K562 (cell line): ENCODE data around the gene MARCHF5. TPM values are rescaled to one million over a fixed set of nuclear protein-coding genes. Genes with fewer than 3 reads are reported as not detected.

Source experiments
- ATAC-seq: fragments of 200-7000 bp; cut with Tn5 transposase; 3 replicates; pipeline ENCODE4 v1.9.1; 2020; ENCODE audit warnings: moderate library complexity
- BruUV-seq: library from RNA; stranded (reverse); fragments of 400-500 nt; replicated peaks from 2 replicates; lab custom pipeline; 2021; lab: Mats Ljungman, UMichigan
- CTCF ChIA-PET: fragments of 300-600 bp; formaldehyde crosslinking; extraction: SDS; loops from one replicate; lab custom pipeline; 2021; ENCODE audit warnings: low intra/inter-chr PET ratio; lab: Yijun Ruan, JAX
- POLR2A ChIA-PET: fragments of 300-600, 350-650 bp; sonication (Branson Sonifier 250); formaldehyde crosslinking; extraction: SDS; loops from one replicate; lab custom pipeline; 2021; ENCODE audit warnings: antibody characterized with exemption, inconsistent platforms; lab: Yijun Ruan, JAX
- DNase-seq, 4 experiments: peaks; one replicate each; pipeline versions ENCODE4 v3.0.0 to v3.0.0-alpha.2; 2011 to 2018; ENCODE audit warnings: low spot score in 3 of 4, mixed read lengths in 3 of 4; ENCODE audit errors: extremely low read depth in 1 of 4
- FAIRE-seq: peaks from 2 replicates; lab custom pipeline; 2011; peaks lifted over from hg19 to GRCh38; lab: Jason Lieb, UNC
- H2AFZ ChIP-seq: 2 replicates; pipeline ENCODE4 v1.6.0; 2011; ENCODE audit warnings: low read depth, low read length, control low read depth, inconsistent platforms
- H3K27ac ChIP-seq: fragments of 200-600 bp; 3 replicates; pipeline ENCODE4 v1.8.0; 2011; ENCODE audit warnings: low read depth, mild to moderate bottlenecking, control low read depth, inconsistent platforms, low read length, moderate library complexity, mixed read lengths; ENCODE audit errors: extremely low read depth
- H3K27me3 ChIP-seq, 2 experiments: fragments of 300-600 bp in 1 of 2; 2 replicates in 1 of 2; 3 replicates in 1 of 2; pipeline versions ENCODE4 v1.6.0 to v1.8.0; 2011; ENCODE audit warnings: inconsistent platforms in 2 of 2, low read length in 2 of 2, mild to moderate bottlenecking in 1 of 2, mixed read lengths in 1 of 2, moderate library complexity in 1 of 2; ENCODE audit not compliant: control insufficient read depth in 2 of 2, insufficient read depth in 2 of 2
- H3K36me3 ChIP-seq: fragments of 300-600 bp; 3 replicates; pipeline ENCODE4 v1.8.0; 2011; ENCODE audit warnings: mild to moderate bottlenecking, low read length, inconsistent platforms; ENCODE audit not compliant: control insufficient read depth, insufficient read depth
- H3K4me1 ChIP-seq, 2 experiments: fragments of 200-600 bp in 1 of 2; replicated peaks in 1 of 2; 2 replicates in 1 of 2; 3 replicates in 1 of 2; pipeline versions ENCODE4 v1.5.1 to v1.8.0; 2011; ENCODE audit warnings: inconsistent platforms in 2 of 2, low read length in 2 of 2, mild to moderate bottlenecking in 1 of 2, mixed read lengths in 1 of 2, moderate library complexity in 1 of 2; ENCODE audit not compliant: control insufficient read depth in 2 of 2, insufficient read depth in 2 of 2
- H3K4me2 ChIP-seq: 2 replicates; pipeline ENCODE4 v1.6.1; 2011; ENCODE audit warnings: low read length, control low read depth, inconsistent platforms, mixed read lengths; ENCODE audit not compliant: insufficient read depth
- H3K4me3 ChIP-seq: fragments of 200-600 bp; sonication (generic), shearing (Covaris generic); 2 replicates; pipeline ENCODE4 v1.5.1; 2016; ENCODE audit warnings: control low read depth, inconsistent platforms
- H3K79me2 ChIP-seq: fragments of 200-600 bp; 3 replicates; pipeline ENCODE4 v1.8.0; 2011; ENCODE audit warnings: low read length, inconsistent platforms; ENCODE audit not compliant: control insufficient read depth, insufficient read depth
- H3K9ac ChIP-seq, 2 experiments: 2 replicates each; pipeline versions ENCODE4 v1.6.0 to v1.6.1; 2011; ENCODE audit warnings: low read depth in 2 of 2, low read length in 2 of 2, control low read depth in 1 of 2, inconsistent platforms in 1 of 2, mild to moderate bottlenecking in 1 of 2, mixed read lengths in 1 of 2; ENCODE audit not compliant: insufficient read depth in 1 of 2
- H3K9me1 ChIP-seq: one replicate; pipeline ENCODE4 v1.6.0; 2011; ENCODE audit warnings: inconsistent platforms, mild to moderate bottlenecking, low read length, moderate library complexity; ENCODE audit not compliant: control insufficient read depth, insufficient read depth
- H3K9me3 ChIP-seq: replicated peaks from 2 replicates; pipeline ENCODE4 v1.5.1; 2011; ENCODE audit warnings: low read depth, low read length, inconsistent platforms; ENCODE audit not compliant: control insufficient read depth, insufficient read depth
- H4K20me1 ChIP-seq: replicated peaks from 2 replicates; pipeline ENCODE4 v1.6.1; 2011; ENCODE audit warnings: low read length, inconsistent platforms, mixed read lengths; ENCODE audit not compliant: control insufficient read depth, insufficient read depth
- FOXA3 ChIP-seq, 2 experiments: fragments of 450-650 bp in 1 of 2; sonication (generic) in 1 of 2; formaldehyde crosslinking; IDR thresholded peaks in 1 of 2; conservative IDR thresholded peaks in 1 of 2; 2 replicates each; pipeline versions ENCODE4 v1.4.0 to v1.8.0; 2020 to 2022; ENCODE audit warnings: mild to moderate bottlenecking in 2 of 2, missing genetic modification reagents in 1 of 2
- HNRNPK ChIP-seq: fragments of 200-400 bp; formaldehyde crosslinking; IDR thresholded peaks from one replicate; pipeline ENCODE4 v1.6.1; 2018; ENCODE audit warnings: mild to moderate bottlenecking, low read depth, low read length; ENCODE audit not compliant: poor library complexity, severe bottlenecking
- POLR2G ChIP-seq: fragments of 200-400 bp; formaldehyde crosslinking; IDR thresholded peaks from 2 replicates; pipeline ENCODE4 v1.6.1; 2017; ENCODE audit warnings: low read depth, mild to moderate bottlenecking, antibody characterized with exemption, low read length, moderate library complexity
- PTBP1 ChIP-seq: fragments of 200-400 bp; formaldehyde crosslinking; IDR thresholded peaks from 2 replicates; pipeline ENCODE4 v1.6.1; 2017; ENCODE audit warnings: low read depth, low read length
- SMAD3 ChIP-seq: fragments of 450-650 bp; formaldehyde crosslinking; conservative IDR thresholded peaks from 2 replicates; pipeline ENCODE4 v1.4.0; 2020; ENCODE audit warnings: mild to moderate bottlenecking
- SMARCA4 ChIP-seq: fragments of 450-650 bp; IDR thresholded peaks from 2 replicates; pipeline ENCODE4 v1.6.1; 2016
- SRSF3 ChIP-seq: fragments of 200-400 bp; formaldehyde crosslinking; IDR thresholded peaks from 2 replicates; pipeline ENCODE4 v1.6.1; 2016; ENCODE audit warnings: mild to moderate bottlenecking, low read length, moderate library complexity; ENCODE audit not compliant: insufficient read depth
- XRCC3 ChIP-seq: fragments of 450-650 bp; IDR thresholded peaks from 2 replicates; pipeline ENCODE4 v1.6.1; 2017; ENCODE audit warnings: mild to moderate bottlenecking, moderate library complexity
- ZKSCAN8 ChIP-seq: fragments of 200-800 bp; sonication (Bioruptor generic); IDR thresholded peaks from 2 replicates; pipeline ENCODE4 v1.6.1; 2016; ENCODE audit warnings: missing genetic modification characterization, missing compliant biosample characterization
- ZNF121 ChIP-seq: sonication (generic); formaldehyde crosslinking; conservative IDR thresholded peaks from 2 replicates; pipeline ENCODE4 v1.8.0; 2022; ENCODE audit warnings: missing genetic modification reagents
- ZNF165 ChIP-seq: fragments of 250-450 bp; sonication (Bioruptor Pico); IDR thresholded peaks from 2 replicates; pipeline ENCODE4 v1.4.0; 2020; ENCODE audit warnings: borderline replicate concordance
- ZNF253 ChIP-seq: fragments of 250-450 bp; sonication (Bioruptor Pico); conservative IDR thresholded peaks from 2 replicates; pipeline ENCODE4 v1.6.1; 2021; ENCODE audit warnings: mild to moderate bottlenecking
- ZNF583 ChIP-seq: fragments of 250-450 bp; sonication (Bioruptor Pico); IDR thresholded peaks from 2 replicates; pipeline ENCODE4 v1.4.0; 2020
- WGBS: fragments of 100-300 bp; shearing (Covaris generic); methylation state at CpG from one replicate; pipeline ENCODE4 v1.1.6; 2016; ENCODE audit warnings: low coverage, mixed read lengths; ENCODE audit not compliant: insufficient coverage; ENCODE audit errors: missing lambda C conversion rate; 5-methylcytosine and 5-hydroxymethylcytosine counted together
- in situ Hi-C: fragments of 300-500 bp; cut with MboI; formaldehyde crosslinking; loops from 4 replicates; pipeline ENCODE4 v1.15.0; 2018; ENCODE audit warnings: inconsistent platforms, mixed read lengths
- intact Hi-C: fragments of 100-400 bp; cut with micrococcal nuclease; formaldehyde crosslinking; loops from 2 replicates; pipeline ENCODE4 v1.14.2; 2022
- polyA plus RNA-seq, 8 experiments: library from polyadenylated mRNA; depleted of rRNA in 4 of 8; stranded (reverse) in 5 of 8; unstranded in 3 of 8; fragments of >200 nt; fragmentation: Nextera tagmentation in 2 of 8; fragmentation: Illumina TruSeq in 1 of 8; extraction: Ambion mirVana in 2 of 8; extraction: Trizol in 1 of 8; gene quantifications; 2 replicates each; pipeline versions ENCODE4 v1.2.1 to v1.2.3, GENCODE V29; 2011 to 2014; ENCODE audit warnings: inconsistent platforms in 1 of 8, missing spikeins in 1 of 8
- total RNA-seq, 7 experiments: library from RNA; depleted of rRNA in 6 of 7; stranded (reverse); fragments of >200 nt in 6 of 7; fragmentation: Illumina TruSeq in 2 of 7; extraction: Trizol in 2 of 7; gene quantifications; 2 replicates each; pipeline versions ENCODE4 v1.2.1 to v1.2.3, GENCODE V29; 2011 to 2021; ENCODE audit warnings: low replicate concordance in 1 of 7

The MARCHF5 gene
- total and polyA plus RNA-seq, 9 of the 15 experiments (the other 6 are each of a cell fraction or from before 2014, with no cell fraction given) = 3.4 to 27.2 (median 11.5) TPM

- 90% methylated on average over 2 of the region's 2 CpGs for WGBS
- Histone ChIP-seq H3K4me2 (no peak overlapping the region), H3K36me3 (peaks cover 16% of the 10 kb centered on the region; the same call in 1 of the 3 replicates), H3K79me2 (no peaks in the 10 kb centered on the region; the same call in 1 of the 3 replicates), H3K27ac (no peak overlapping the region), H3K4me3 (no peak overlapping the region), H2AFZ (no peak overlapping the region), H3K9me3 (no peaks in the 10 kb centered on the region), H3K27me3 (no peaks in the 10 kb centered on the region), H3K9ac (no peak overlapping the region), H3K9me1 (no peaks in the 10 kb centered on the region), H4K20me1 (no peaks in the 10 kb centered on the region)
- DNase-seq (no peak), ATAC-seq (no peak), FAIRE-seq (no peak)
- POLR2A ChIA-PET = interaction anchor here (0.6 kb wide), 1 partner anchor 9 kb away, joined by 3 read pairs; no protein-coding TSS in a partner anchor
- CTCF ChIA-PET = no interaction called here
- in situ Hi-C loops = no loop called here
- intact Hi-C loops = no loop called here
- TF ChIP-seq SMAD3 (no peak), SRSF3 (no peak), ZNF253 (CRISPR knock-in tag) (no peak), ZKSCAN8 (no peak), SMARCA4 (no peak), PTBP1 (no peak), ZNF165 (CRISPR knock-in tag) (no peak), XRCC3 (no peak), ZNF121 (no peak), HNRNPK (no peak), FOXA3 (CRISPR knock-in tag; conservative IDR thresholded peaks at IDR 0.05 in 1 of 2, IDR thresholded peaks at IDR 0.05 in 1 of 2) (no peak), ZNF583 (CRISPR knock-in tag) (no peak), POLR2G (no peak)
- TF ChIP-seq, all 486 proteins: peak for 0
- no peaks in the 10 kb centered on the region for H3K4me1 ChIP-seq
- BruUV-seq = no TSS peak
Measured at GRCh38 chr10:92316610-92317009, 25.6 kb downstream of the MARCHF5 start.
